GM18868 (cell line): ENCODE data around the gene GNG4.

Experiments used
- ATAC-seq: cut with Tn5 transposase; IDR thresholded peaks from one replicate; pipeline ENCODE4 v1.9.1; 2021; ENCODE audit warnings: mild to moderate bottlenecking, moderate library complexity; ENCODE audit not compliant: unreplicated experiment

GNG4 gene

GRCh38 chr1:235649368-235650163 is at the start of gene GNG4:
TSS of gene GNG4 (minus strand) at chr1:235649784. CDS start at chr1:235583838, 65,946 bp downstream.
- peak; percentile 57 for ATAC-seq

DNA sequence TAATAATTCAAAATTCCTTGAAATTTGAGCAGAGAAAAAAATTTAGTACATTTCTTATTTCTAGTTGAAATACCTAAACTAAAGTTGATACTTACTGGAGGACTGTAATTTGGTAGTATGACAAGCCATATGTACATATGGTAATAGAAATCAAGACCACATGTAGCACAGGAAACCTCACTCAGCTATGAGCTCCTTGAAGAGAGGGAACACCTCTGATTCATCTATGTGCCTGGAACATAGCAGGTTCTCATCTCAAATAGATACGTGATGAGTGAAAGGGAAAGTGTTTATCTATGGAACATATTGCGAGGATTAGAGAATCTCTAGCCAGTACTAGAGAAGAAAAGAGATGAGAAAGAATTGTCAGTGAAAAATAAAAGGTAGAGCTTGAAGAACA is 47.9 kb upstream of the GNG4 start:
- no peak for ATAC-seq

GRCh38 chr1:235689356-235689755 is 39.8 kb upstream of the GNG4 start:
- ATAC-seq, result no peak

- no peak for ATAC-seq
These were observed 38.5 kb upstream of the GNG4 start for GRCh38 chr1:235688096-235688495.

- ATAC-seq, result no peak
These were observed 34.1 kb upstream of the GNG4 start for GRCh38 chr1:235683653-235684052.

DNA sequence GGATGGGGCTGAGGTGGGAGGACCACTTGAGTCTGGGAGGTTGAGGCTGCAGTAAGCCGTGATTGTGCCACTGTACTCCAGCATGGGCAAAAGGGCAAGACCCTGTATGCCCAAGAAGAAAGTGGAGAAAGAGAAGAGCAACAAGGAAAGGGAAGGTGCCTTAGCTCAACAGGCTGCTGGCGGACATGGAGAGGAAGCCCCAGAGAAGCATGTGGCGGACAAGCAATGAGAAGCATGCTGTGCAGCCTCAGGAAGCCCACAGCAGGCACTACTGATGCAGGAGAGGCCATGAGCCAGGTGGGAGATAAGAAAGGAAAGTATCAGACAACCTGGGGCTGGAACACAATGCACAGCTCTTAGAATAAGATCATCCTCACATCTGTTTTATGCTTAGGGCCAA is 32.6 kb upstream of the GNG4 start:
- ATAC-seq, result no peak

- no peak for ATAC-seq
These were observed 30.1 kb upstream of the GNG4 start for GRCh38 chr1:235679644-235680043.

DNA sequence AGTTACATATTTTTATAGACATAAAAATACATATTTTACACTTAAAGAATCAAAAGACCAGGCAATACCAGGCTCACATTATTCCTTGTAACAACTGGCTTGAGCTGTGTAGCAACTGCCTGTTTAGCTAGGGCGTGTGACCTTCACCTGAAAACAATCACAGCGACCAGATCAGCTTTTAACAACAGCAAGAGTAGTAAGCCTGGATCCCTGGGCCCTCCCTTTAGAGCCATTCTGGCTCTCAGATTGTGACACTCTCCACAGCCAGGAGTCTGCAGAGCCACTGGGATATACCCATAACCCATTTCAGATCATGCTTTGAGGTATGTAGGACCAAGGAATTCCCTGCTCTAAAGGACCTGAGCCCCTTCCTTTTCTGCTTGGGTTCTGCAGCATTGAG is 29.4 kb upstream of the GNG4 start:
- ATAC-seq, result no peak

DNA sequence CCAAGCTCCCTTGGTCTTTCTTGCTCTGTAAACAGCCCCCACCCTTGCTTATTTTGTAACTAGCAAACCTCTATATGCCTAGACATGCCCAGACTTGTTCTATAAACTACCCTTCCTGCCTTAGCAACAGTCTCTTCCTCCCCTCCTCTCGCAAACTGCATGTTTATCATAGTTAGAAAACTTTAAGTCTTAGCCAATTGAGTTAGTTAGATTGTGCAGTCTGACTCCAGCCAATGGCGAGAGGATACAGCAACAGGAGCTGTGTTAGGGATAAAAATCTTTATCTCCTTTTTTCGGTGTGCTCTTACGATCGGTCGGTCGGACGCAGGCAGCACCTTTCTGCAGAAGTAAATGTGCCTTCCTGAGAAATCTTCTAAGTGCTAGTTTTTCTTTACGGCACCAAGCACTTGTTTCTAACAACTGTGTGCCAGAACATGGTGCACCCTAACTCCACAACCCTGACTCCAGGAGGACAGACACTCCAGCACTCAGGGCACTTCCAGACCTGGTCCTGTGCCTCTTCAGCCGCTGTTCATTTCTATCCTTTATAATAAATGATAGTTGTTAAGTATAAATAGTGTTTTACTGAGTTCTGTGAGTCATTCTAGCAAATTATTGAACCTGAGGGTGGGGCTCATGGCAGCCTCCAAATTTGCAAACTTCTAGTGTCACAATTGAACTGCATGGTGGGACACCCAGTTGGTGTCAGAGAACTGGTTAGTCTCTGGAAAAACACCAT is 25.7 kb upstream of the GNG4 start:
- no peak for ATAC-seq

GRCh38 chr1:235673981-235674380 is 24.4 kb upstream of the GNG4 start:
- ATAC-seq, result no peak

GRCh38 chr1:235671992-235672391 is 22.4 kb upstream of the GNG4 start:
- ATAC-seq, result no peak

- ATAC-seq, result no peak
These were observed 20.7 kb upstream of the GNG4 start for GRCh38 chr1:235670157-235670776.

GRCh38 chr1:235669277-235669676 is 19.7 kb upstream of the GNG4 start:
- ATAC-seq, result no peak

GRCh38 chr1:235663628-235664027 is 14.0 kb upstream of the GNG4 start:
- no peak for ATAC-seq

DNA sequence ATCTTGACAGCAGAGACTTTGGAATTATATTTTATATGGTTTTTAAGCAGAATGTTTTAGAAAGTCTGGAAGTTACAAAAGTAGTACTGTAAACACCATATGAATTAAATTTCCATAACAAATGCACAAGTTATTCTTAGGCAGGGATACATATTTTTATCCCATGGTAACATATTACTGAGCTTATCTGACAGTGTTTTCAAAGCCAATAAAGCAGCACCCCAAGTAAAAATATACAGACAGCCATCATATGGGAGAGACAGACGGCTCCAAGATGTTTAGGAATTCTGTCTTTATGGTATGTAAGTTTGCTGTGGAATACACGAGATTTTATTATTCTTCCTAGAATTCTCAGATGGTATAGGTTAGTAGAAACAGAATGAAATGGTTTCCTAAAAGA is 12.0 kb upstream of the GNG4 start:
- no peak for ATAC-seq

GRCh38 chr1:235659186-235659771 is 9.7 kb upstream of the GNG4 start:
- no peak for ATAC-seq

DNA sequence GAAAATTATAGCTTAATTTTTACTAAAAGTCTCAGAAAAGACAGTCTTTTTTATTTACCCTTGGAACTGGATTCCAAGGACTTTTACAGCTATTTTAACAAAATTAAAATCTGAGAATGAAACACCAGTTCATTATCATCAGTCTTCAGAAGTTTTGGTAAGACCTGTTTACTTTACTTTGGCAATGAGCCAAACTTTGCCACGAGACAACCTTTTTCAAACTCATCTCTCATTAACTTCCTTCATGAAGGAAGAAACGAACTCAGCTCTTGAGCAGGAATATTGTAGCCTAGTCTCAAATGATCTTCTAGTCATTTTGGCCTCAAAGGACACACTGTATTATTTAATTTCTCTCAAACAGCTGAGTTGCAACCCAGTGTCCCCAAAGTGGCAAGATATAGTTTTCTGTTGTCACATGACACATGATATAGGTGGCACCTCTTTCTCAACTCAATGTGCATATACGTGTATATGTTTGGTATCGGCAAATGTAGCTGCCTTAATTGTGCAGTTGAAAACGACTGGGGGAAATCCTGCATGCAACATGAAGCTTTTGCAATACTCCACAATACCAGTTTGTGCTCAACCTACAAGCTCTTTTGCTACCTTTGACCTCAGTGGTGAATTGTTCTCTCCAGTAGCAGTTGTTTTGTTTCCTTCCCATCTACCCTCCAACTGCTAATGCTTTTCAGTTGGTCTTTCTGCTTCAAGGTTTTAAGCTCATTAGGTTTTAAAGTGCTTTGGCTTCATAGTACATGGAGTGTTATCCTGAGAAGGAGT is 8.4 kb upstream of the GNG4 start:
- no peak for ATAC-seq

DNA sequence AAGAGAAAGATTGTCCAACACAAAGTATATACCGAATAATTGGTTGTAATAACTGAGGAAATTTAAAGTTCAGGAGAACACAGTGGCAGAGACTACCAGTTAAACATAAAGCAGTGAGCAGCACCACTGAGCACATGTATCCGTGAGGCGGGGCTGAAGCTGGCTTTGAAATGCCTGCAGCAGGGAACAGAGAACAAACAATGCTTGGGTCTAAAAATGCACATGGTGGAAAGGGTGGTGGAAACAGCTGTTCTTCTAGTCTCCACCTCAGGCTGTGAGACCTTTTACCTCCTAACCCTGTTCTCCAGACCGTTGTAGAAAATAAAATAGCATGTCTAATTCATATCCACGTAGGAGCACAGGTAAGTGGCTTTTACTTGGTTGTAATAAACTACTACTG is 7.7 kb upstream of the GNG4 start:
- ATAC-seq, result no peak

- ATAC-seq, result no peak
These were observed 2.8 kb upstream of the GNG4 start for GRCh38 chr1:235652364-235652763.

DNA sequence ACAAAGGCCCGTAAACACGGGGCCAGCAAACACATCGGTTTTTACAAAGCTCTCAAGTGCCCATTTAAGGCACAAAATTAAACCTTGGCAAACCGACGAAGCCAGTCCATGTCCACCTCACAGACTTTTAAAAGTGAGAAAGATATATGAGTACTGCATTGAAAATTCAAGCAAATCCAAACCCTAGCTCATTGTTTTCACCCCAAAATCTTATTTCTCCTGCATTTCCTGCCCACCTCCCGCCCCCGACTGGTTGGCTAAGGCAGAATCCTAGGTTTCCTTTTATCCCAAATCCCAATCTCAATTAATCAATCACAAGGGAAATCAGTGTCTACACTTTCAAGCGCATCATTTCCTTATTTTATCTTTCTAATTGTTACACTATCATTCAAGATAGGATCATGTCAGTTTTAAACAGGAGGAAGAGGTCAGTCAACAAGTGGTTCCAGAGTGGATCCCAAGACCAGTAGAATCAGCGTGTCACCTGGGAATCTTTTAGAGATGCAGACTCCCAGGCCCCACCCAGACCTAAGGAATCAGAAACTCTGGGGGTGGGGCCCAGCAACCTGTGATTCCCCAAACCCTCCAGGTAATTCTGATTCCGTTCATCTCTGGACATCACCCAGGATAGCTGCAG is 1.7 kb upstream of the GNG4 start:
- ATAC-seq, result no peak
